ENCODE results near the gene SCGB2B2. TPM values are rescaled to one million over a fixed set of nuclear protein-coding genes. Genes with fewer than 3 reads are reported as not detected.

SCGB2B2 gene
- polyA plus RNA-seq, 1 donor, result 0.64 TPM

DNA sequence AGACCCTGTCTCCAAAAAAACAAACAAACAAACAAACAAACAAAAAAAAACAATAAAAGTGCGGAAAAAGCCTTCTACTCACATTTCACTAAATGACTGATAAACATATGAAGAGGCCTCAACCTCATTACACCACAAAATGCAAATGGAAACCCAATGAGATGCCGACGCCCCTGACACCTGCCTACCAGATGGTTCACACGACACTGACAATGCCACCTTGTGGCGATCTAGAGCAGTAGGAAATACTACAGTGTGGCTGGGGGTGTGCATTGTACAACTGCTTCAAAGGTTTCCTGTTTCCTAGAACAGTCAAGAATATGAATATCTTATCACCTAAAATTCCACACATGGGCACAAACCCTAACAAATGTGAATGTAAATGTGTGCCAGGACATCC is 14.0 kb downstream of the SCGB2B2 start:
- WGBS (ENCODE audit: insufficient coverage, low lambda C conversion rate), result 50% methylated on average over 1 of the region's 5 CpGs
- H3K36me3 ChIP-seq (ENCODE audit: control insufficient read depth, insufficient read depth, low read length), result no peaks in the 10 kb centered on the region
- peak in 1 of 2 donors; percentile 26 for DNase-seq
- no peak overlapping the region for H3K4me3 ChIP-seq (ENCODE audit: low read length)
- no peaks in the 10 kb centered on the region for H3K27me3 ChIP-seq (ENCODE audit: control insufficient read depth, insufficient read depth, low read length)
- H3K9me3 ChIP-seq (ENCODE audit: control insufficient read depth, low read depth, low read length), result peaks cover 1% of the 10 kb centered on the region
- H3K4me1 ChIP-seq (ENCODE audit: control insufficient read depth, insufficient read depth, low read length), result peaks cover 8% of the 10 kb centered on the region
- no peak overlapping the region for H3K27ac ChIP-seq (ENCODE audit: low read length)

DNA sequence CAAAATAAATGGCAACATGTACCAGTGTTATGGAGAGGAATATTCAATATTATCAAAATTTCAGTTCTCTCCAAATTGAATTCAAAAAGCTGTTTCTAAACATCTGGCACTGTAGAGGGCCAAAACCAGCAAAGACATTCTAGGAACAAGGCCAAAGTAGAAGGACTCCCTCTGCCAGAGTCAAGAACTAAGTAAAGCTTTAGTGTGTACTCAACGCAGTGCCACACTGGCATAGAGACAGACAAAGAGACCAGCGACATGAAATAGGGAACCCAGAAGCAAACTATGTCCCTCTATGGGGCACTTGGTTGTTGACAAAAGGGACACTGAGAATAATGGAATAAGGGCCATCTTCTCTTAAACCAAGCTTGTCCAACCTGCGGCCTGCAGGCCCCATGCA is 15.6 kb downstream of the SCGB2B2 start:
- 100% methylated on average over 2 of the region's 3 CpGs for WGBS (ENCODE audit: insufficient coverage, low lambda C conversion rate)
- H3K36me3 ChIP-seq (ENCODE audit: control insufficient read depth, insufficient read depth, low read length), result no peaks in the 10 kb centered on the region
- H3K9me3 ChIP-seq (ENCODE audit: control insufficient read depth, low read depth, low read length), result no peaks in the 10 kb centered on the region
- no peaks in the 10 kb centered on the region for H3K4me1 ChIP-seq (ENCODE audit: control insufficient read depth, insufficient read depth, low read length)
- no peak overlapping the region for H3K4me3 ChIP-seq (ENCODE audit: low read length)
- H3K27me3 ChIP-seq (ENCODE audit: control insufficient read depth, insufficient read depth, low read length), result no peaks in the 10 kb centered on the region
- no peak overlapping the region for H3K27ac ChIP-seq (ENCODE audit: low read length)
- DNase-seq, result no peak

DNA sequence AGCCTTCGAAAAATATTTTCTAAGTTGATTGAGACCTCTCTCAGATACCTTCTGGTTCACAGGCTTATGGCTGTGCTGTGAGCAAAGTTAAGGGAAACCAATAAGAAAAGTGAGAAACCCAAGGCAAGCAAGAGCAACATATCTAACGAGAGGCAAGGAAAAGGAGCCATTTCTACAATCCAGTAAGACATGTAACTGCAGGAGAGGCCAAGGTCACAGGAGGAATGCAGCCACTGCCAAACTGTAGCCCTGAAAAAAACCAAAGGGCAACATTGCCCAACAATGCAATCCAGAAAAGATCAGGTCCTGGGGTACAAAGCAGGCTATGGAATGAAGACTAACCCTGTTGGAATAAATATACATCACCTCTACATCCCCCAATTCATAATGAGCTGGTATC is 21.3 kb downstream of the SCGB2B2 start:
- H3K36me3 ChIP-seq (ENCODE audit: control insufficient read depth, insufficient read depth, low read length), result no peaks in the 10 kb centered on the region
- no peak overlapping the region for H3K4me3 ChIP-seq (ENCODE audit: low read length)
- H3K4me1 ChIP-seq (ENCODE audit: control insufficient read depth, insufficient read depth, low read length), result no peaks in the 10 kb centered on the region
- no peak for DNase-seq
- H3K9me3 ChIP-seq (ENCODE audit: control insufficient read depth, low read depth, low read length), result no peaks in the 10 kb centered on the region
- no peaks in the 10 kb centered on the region for H3K27me3 ChIP-seq (ENCODE audit: control insufficient read depth, insufficient read depth, low read length)
- no peak overlapping the region for H3K27ac ChIP-seq (ENCODE audit: low read length)
- WGBS (ENCODE audit: insufficient coverage, low lambda C conversion rate), result no CpG with 5 or more reads among the region's 2 CpGs

DNA sequence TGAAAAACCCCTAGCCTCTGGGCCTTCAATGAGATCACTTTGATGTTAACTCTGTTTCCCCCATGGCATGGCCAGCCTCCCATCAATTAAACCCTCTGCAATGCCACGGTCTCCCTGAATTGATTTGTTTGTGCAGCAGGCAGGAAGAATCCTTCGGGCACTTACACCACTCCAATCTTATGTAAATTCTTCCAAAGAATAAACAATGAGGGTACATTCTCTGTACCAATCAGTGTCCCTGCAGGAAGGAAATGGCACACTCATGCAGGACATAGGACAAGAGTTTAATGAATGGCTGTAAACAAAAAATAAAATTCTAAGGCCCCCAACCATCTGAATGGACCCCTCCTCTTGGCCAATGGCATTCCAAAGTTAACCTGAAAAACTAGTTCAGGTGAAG is 22.2 kb downstream of the SCGB2B2 start:
- H3K4me1 ChIP-seq (ENCODE audit: control insufficient read depth, insufficient read depth, low read length), result no peaks in the 10 kb centered on the region
- no peaks in the 10 kb centered on the region for H3K9me3 ChIP-seq (ENCODE audit: control insufficient read depth, low read depth, low read length)
- H3K4me3 ChIP-seq (ENCODE audit: low read length), result no peak overlapping the region
- WGBS (ENCODE audit: insufficient coverage, low lambda C conversion rate), result no CpG with 5 or more reads among the region's 2 CpGs
- H3K27ac ChIP-seq (ENCODE audit: low read length), result no peak overlapping the region
- no peak for DNase-seq
- H3K36me3 ChIP-seq (ENCODE audit: control insufficient read depth, insufficient read depth, low read length), result no peaks in the 10 kb centered on the region
- H3K27me3 ChIP-seq (ENCODE audit: control insufficient read depth, insufficient read depth, low read length), result no peaks in the 10 kb centered on the region

DNA sequence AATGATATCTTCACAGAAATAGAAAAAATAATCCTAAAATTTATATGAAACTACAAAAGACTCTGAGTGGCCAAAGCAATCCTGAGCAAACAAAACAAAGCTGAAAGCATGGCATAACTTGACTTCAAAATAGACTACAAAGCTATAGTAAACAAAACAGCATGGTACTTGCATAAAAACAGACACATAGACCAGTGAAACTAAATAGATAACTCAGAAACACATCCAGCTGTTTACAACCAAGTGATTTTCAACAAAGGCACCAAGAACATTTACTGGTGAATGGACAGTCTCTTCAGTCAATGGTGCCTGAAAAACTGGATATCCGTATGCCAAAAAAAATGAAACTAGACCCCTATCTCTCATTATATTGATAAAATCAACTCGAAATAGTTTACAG is 25.2 kb downstream of the SCGB2B2 start:
- Histone ChIP-seq H3K27ac (ENCODE audit: low read length) (no peak overlapping the region), H3K36me3 (ENCODE audit: control insufficient read depth, insufficient read depth, low read length) (no peaks in the 10 kb centered on the region), H3K4me1 (ENCODE audit: control insufficient read depth, insufficient read depth, low read length) (no peaks in the 10 kb centered on the region), H3K27me3 (ENCODE audit: control insufficient read depth, insufficient read depth, low read length) (no peaks in the 10 kb centered on the region), H3K9me3 (ENCODE audit: control insufficient read depth, low read depth, low read length) (no peaks in the 10 kb centered on the region), H3K4me3 (ENCODE audit: low read length) (no peak overlapping the region)
- no peak for DNase-seq
- WGBS (ENCODE audit: insufficient coverage, low lambda C conversion rate), result 63% methylated on average over 1 of the region's 2 CpGs

DNA sequence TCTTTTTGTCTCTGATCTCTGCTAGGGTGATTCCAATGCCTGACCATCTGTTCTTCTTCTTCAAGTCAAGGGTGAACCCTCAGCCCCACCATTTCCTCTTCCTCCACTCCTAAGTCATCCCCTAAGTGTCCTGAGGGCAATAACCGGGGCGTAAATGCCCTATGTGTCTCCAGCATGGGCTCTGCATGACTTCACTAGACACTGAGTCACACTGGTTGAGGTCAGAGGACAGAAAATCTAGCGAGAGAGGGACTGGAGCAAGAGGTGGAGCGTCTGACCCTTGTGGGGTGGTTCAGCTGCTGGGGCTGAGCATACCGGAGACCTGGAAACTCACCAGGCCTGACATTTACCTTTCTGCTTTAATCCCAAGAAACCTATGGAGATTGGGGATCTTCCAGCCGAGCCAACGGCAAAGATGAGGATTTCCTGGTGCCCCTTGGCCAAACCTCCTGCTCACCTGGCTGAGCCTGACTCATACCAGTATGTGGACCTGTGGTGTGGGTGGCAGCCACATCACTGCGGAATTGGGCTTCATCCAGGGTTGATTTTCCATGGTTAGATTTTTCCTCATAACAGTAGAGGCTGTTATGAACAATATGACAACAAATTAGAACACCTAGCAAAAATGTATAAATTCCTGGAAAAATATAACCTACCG is 26.9 kb downstream of the SCGB2B2 start:
- H3K4me3 ChIP-seq (ENCODE audit: low read length), result no peak overlapping the region
- H3K27ac ChIP-seq (ENCODE audit: low read length), result no peak overlapping the region
- no peak for DNase-seq
- WGBS (ENCODE audit: insufficient coverage, low lambda C conversion rate), result 100% methylated on average over 1 of the region's 9 CpGs
- no peaks in the 10 kb centered on the region for H3K4me1 ChIP-seq (ENCODE audit: control insufficient read depth, insufficient read depth, low read length)
- no peaks in the 10 kb centered on the region for H3K9me3 ChIP-seq (ENCODE audit: control insufficient read depth, low read depth, low read length)
- no peaks in the 10 kb centered on the region for H3K36me3 ChIP-seq (ENCODE audit: control insufficient read depth, insufficient read depth, low read length)
- H3K27me3 ChIP-seq (ENCODE audit: control insufficient read depth, insufficient read depth, low read length), result no peaks in the 10 kb centered on the region

DNA sequence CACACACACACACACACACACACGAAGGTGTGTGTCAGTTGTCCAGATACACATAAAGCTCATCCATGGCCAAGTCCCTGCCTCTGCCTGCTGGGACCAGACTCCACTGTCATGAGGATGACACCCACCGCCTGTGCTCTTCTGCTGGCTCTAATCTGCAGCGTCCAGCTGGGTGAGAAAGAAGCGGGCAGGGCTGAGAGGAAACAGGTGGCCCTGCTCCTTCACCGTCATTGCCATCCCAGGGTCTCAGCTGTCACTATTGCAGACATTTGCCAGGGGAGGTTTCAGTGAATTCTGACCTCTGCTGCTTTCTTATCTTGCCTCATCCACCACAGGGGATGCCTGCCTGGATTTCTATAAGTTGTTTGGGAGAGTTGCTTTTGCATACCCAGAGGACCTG is 31.4 kb downstream of the SCGB2B2 start:
- Histone ChIP-seq H3K9me3 (ENCODE audit: control insufficient read depth, low read depth, low read length) (no peaks in the 10 kb centered on the region), H3K27ac (ENCODE audit: low read length) (no peak overlapping the region), H3K27me3 (ENCODE audit: control insufficient read depth, insufficient read depth, low read length) (no peaks in the 10 kb centered on the region), H3K36me3 (ENCODE audit: control insufficient read depth, insufficient read depth, low read length) (no peaks in the 10 kb centered on the region), H3K4me1 (ENCODE audit: control insufficient read depth, insufficient read depth, low read length) (no peaks in the 10 kb centered on the region), H3K4me3 (ENCODE audit: low read length) (no peak overlapping the region)
- no peak for DNase-seq
- WGBS (ENCODE audit: insufficient coverage, low lambda C conversion rate), result no CpG with 5 or more reads among the region's 5 CpGs

DNA sequence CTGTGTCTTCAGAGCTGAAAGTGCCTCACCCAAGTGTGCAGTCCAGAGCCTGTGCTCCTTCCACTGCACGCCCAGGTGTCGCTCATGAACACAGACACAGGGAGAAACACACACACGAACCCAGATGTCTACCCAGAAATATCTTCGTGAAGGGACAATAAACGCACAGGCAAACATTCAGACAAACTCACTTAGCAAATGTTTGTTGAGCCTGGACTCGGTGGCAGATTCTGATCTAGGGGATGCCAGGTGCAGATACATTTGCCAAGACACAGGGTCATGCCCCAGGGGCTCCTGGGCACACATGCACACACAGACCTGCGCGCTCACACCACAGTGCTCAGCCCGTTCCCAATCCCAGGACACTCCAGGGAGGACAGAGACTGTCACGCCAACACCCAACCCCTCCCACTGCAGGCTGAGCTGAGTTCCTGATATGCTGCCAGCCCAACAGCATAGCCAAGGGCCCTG is 31.9 kb downstream of the SCGB2B2 start:
- WGBS (ENCODE audit: insufficient coverage, low lambda C conversion rate), result no CpG with 5 or more reads among the region's 10 CpGs

DNA sequence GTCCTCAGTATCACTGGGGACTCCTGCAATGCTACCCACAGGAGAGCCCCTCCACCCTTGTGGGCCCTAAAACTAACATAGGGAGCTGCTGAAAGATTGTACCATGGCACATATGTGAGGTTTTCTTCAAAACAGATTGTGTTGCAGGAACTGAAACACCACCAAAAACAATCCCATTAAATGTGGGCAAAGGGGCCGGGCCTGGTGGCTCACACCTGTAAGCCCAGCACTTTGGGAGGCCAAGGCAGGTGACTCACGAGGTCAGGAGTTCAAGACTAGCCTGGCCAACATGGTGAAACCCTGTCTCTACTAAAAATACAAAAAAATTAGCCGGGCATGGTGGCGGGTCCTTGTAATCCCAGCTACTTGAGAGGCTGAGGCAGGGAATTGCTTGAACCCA is 34.7 kb downstream of the SCGB2B2 start:
- H3K9me3 ChIP-seq (ENCODE audit: control insufficient read depth, low read depth, low read length), result no peaks in the 10 kb centered on the region
- H3K36me3 ChIP-seq (ENCODE audit: control insufficient read depth, insufficient read depth, low read length), result no peaks in the 10 kb centered on the region
- no peak for DNase-seq
- no peak overlapping the region for H3K27ac ChIP-seq (ENCODE audit: low read length)
- no peak overlapping the region for H3K4me3 ChIP-seq (ENCODE audit: low read length)
- H3K4me1 ChIP-seq (ENCODE audit: control insufficient read depth, insufficient read depth, low read length), result no peaks in the 10 kb centered on the region
- no peaks in the 10 kb centered on the region for H3K27me3 ChIP-seq (ENCODE audit: control insufficient read depth, insufficient read depth, low read length)
- WGBS (ENCODE audit: insufficient coverage, low lambda C conversion rate), result no CpG with 5 or more reads among the region's 4 CpGs

More for the DNA sequence above, 31.9 kb downstream of the SCGB2B2 start:
- H3K27me3 ChIP-seq (ENCODE audit: control insufficient read depth, insufficient read depth, low read length), result no peaks in the 10 kb centered on the region
- no peaks in the 10 kb centered on the region for H3K4me1 ChIP-seq (ENCODE audit: control insufficient read depth, insufficient read depth, low read length)
- no peak overlapping the region for H3K4me3 ChIP-seq (ENCODE audit: low read length)
- H3K27ac ChIP-seq (ENCODE audit: low read length), result no peak overlapping the region
- no peak for DNase-seq
- no peaks in the 10 kb centered on the region for H3K36me3 ChIP-seq (ENCODE audit: control insufficient read depth, insufficient read depth, low read length)
- H3K9me3 ChIP-seq (ENCODE audit: control insufficient read depth, low read depth, low read length), result no peaks in the 10 kb centered on the region

DNA sequence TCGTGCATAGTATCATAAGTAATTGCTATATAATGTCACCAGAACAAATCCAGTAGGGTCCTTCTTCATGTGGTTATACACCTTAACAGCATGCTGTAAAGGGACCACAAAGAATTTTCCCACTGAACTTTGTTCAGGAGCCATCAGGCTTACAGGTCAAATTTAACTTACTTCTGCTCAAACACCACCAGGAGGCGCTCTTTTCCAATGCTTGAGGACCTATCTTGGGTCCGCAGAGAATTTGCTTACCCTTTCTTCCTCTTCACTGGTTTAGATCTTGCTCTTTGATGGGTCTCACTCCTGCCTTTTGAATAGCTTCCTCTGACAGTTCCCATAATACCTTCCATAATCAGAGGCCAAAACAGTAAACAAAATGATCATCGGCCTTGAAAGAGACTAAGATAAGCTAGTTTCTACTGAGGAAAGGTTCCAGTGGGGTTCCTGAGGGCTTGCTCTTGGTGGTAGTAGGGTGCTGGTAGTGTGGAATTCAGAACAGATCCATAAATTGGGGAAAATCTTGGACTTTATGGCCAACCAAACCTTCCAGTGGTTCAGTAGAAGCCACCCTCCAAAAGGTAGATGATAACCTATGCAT is 37.4 kb downstream of the SCGB2B2 start:
- DNase-seq, result peak; percentile 63 to 69
- Histone ChIP-seq H3K9me3 (ENCODE audit: control insufficient read depth, low read depth, low read length) (no peaks in the 10 kb centered on the region), H3K4me1 (ENCODE audit: control insufficient read depth, insufficient read depth, low read length) (no peaks in the 10 kb centered on the region), H3K4me3 (ENCODE audit: low read length) (no peak overlapping the region), H3K27ac (ENCODE audit: low read length) (no peak overlapping the region), H3K36me3 (ENCODE audit: control insufficient read depth, insufficient read depth, low read length) (no peaks in the 10 kb centered on the region), H3K27me3 (ENCODE audit: control insufficient read depth, insufficient read depth, low read length) (no peaks in the 10 kb centered on the region)
- 19% methylated on average over 2 of the region's 4 CpGs for WGBS (ENCODE audit: insufficient coverage, low lambda C conversion rate)

DNA sequence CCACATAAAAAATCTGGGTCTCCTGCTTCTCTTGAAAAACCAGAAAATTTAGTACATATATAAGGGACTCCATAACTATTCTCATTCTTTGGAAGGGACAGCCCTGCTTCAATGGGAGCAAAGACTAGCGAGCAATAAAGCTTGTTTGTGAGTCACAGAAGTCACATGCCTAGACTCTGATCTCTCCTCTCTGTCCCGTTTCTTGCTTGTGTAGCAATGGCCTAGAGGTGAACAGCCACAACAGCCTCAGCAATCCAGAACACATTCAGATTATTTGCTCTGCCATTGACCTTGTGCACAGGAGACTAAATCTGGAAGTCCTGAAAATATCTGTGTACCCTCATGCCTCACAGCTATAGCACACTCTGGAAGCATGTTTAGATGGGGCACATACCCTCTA is 43.2 kb downstream of the SCGB2B2 start:
- peak overlapping the region; percentile 51 for H3K27ac ChIP-seq (ENCODE audit: low read length)
- WGBS (ENCODE audit: insufficient coverage, low lambda C conversion rate), result 83% methylated on average over 2 of the region's 2 CpGs
- no peaks in the 10 kb centered on the region for H3K27me3 ChIP-seq (ENCODE audit: control insufficient read depth, insufficient read depth, low read length)
- no peaks in the 10 kb centered on the region for H3K36me3 ChIP-seq (ENCODE audit: control insufficient read depth, insufficient read depth, low read length)
- peak; percentile 53 to 77 for DNase-seq
- no peak overlapping the region for H3K4me3 ChIP-seq (ENCODE audit: low read length)
- no peaks in the 10 kb centered on the region for H3K9me3 ChIP-seq (ENCODE audit: control insufficient read depth, low read depth, low read length)
- no peaks in the 10 kb centered on the region for H3K4me1 ChIP-seq (ENCODE audit: control insufficient read depth, insufficient read depth, low read length)

Measured in large intestine (tissue), 3 donors.